Neural progenitor cell (in vitro differentiated cells): ENCODE data around the gene ZDHHC7. TPM values are rescaled to one million over a fixed set of nuclear protein-coding genes. Genes with fewer than 3 reads are reported as not detected.

Experiments used
- DNase-seq: peaks from one replicate; pipeline ENCODE4 v3.0.0-alpha.2; 2016; ENCODE audit warnings: low spot score
- H2AFZ ChIP-seq: fragments of 200-600 bp; sonication (generic); replicated peaks from 2 replicates; pipeline ENCODE4 v1.6.1; 2016; ENCODE audit warnings: antibody characterized with exemption
- H3F3A ChIP-seq: fragments of 200-600 bp; sonication (generic); 2 replicates; pipeline ENCODE4 v1.6.1; 2016; ENCODE audit warnings: antibody characterized with exemption, low read depth
- H3K27ac ChIP-seq: fragments of 200-600 bp; sonication (generic); 2 replicates; pipeline ENCODE4 v1.5.1; 2016; ENCODE audit warnings: mild to moderate bottlenecking
- H3K27me3 ChIP-seq: fragments of 200-600 bp; sonication (generic); 2 replicates; pipeline ENCODE4 v1.6.1; 2016; ENCODE audit warnings: mild to moderate bottlenecking, moderate library complexity
- H3K36me3 ChIP-seq: fragments of 200-600 bp; sonication (generic); 2 replicates; pipeline ENCODE4 v1.5.1; 2016
- H3K4me1 ChIP-seq: fragments of 200-600 bp; sonication (generic); 2 replicates; pipeline ENCODE4 v1.6.1; 2016; ENCODE audit warnings: mixed run types
- H3K4me2 ChIP-seq: fragments of 200-600 bp; sonication (generic); 2 replicates; pipeline ENCODE4 v1.6.1; 2016
- H3K4me3 ChIP-seq: fragments of 200-600 bp; sonication (generic); 2 replicates; pipeline ENCODE4 v1.5.1; 2016
- H3K79me2 ChIP-seq: fragments of 200-600 bp; sonication (generic); 2 replicates; pipeline ENCODE4 v1.6.1; 2016; ENCODE audit warnings: low read depth
- H3K9ac ChIP-seq: fragments of 200-600 bp; sonication (generic); 2 replicates; pipeline ENCODE4 v1.6.1; 2016
- H3K9me3 ChIP-seq: fragments of 200-600 bp; sonication (generic); 2 replicates; pipeline ENCODE4 v1.5.1; 2016; ENCODE audit warnings: low read depth
- H4K20me1 ChIP-seq: fragments of 200-600 bp; sonication (generic); 2 replicates; pipeline ENCODE4 v1.6.1; 2016; ENCODE audit warnings: low read depth
- H3K27ac Mint-ChIP-seq: 3 replicates; pipeline ENCODE4 v1.8.0; 2021; ENCODE audit warnings: mixed read lengths
- H3K27me3 Mint-ChIP-seq: 2 replicates; pipeline ENCODE4 v1.8.0; 2022; ENCODE audit warnings: low read depth, mild to moderate bottlenecking, inconsistent platforms, moderate library complexity, mixed read lengths; ENCODE audit not compliant: insufficient read depth
- H3K36me3 Mint-ChIP-seq: 3 replicates; pipeline ENCODE4 v1.8.0; 2021; ENCODE audit warnings: mixed read lengths
- H3K4me1 Mint-ChIP-seq: 3 replicates; pipeline ENCODE4 v1.8.0; 2021; ENCODE audit warnings: mixed read lengths
- H3K4me3 Mint-ChIP-seq: 3 replicates; pipeline ENCODE4 v1.8.0; 2021; ENCODE audit warnings: mild to moderate bottlenecking, moderate library complexity, mixed read lengths
- H3K9me3 Mint-ChIP-seq: 3 replicates; pipeline ENCODE4 v1.8.0; 2020; ENCODE audit warnings: mixed read lengths
- CTCF ChIP-seq: fragments of 200-600 bp; sonication (generic); IDR thresholded peaks from 2 replicates; pipeline ENCODE4 v1.5.1; 2017; ENCODE audit warnings: antibody characterized with exemption, mild to moderate bottlenecking
- EZH2 ChIP-seq: fragments of 200-600 bp; sonication (generic); IDR thresholded peaks from 2 replicates; pipeline ENCODE4 v1.6.1; 2017; ENCODE audit warnings: antibody characterized with exemption, mild to moderate bottlenecking, moderate library complexity
- EZH2phosphoT487 ChIP-seq: fragments of 200-600 bp; sonication (generic); IDR thresholded peaks from 2 replicates; pipeline ENCODE4 v1.6.1; 2017; ENCODE audit warnings: antibody characterized with exemption
- total RNA-seq: library from RNA; depleted of rRNA; stranded (reverse); fragments of >200 nt; gene quantifications from 2 replicates; pipeline ENCODE4 v1.2.3, GENCODE V29; 2015; ENCODE audit warnings: low replicate concordance

The ZDHHC7 gene
- total RNA-seq, 1 donor from 2014 or later, result 57.0 TPM

GRCh38 chr16:84996365-84996764 lies 15.0 kb downstream of the ZDHHC7 start:
- Histone ChIP-seq H4K20me1 (peaks cover 28% of the 10 kb centered on the region), H3K4me1 (no peaks in the 10 kb centered on the region), H3K36me3 (no peaks in the 10 kb centered on the region), H3K79me2 (peaks cover 54% of the 10 kb centered on the region), H3F3A (no peaks in the 10 kb centered on the region), H3K9ac (no peak overlapping the region), H3K27ac (no peak overlapping the region), H3K4me2 (no peak overlapping the region), H3K4me3 (no peak overlapping the region), H2AFZ (no peak overlapping the region), H3K27me3 (no peaks in the 10 kb centered on the region), H3K9me3 (no peaks in the 10 kb centered on the region)
- peaks cover 7% of the 10 kb centered on the region for H3K27me3 Mint-ChIP-seq
- no peak for TF ChIP-seq EZH2phosphoT487
- DNase-seq, result no peak
- peaks cover 20% of the 10 kb centered on the region for H3K36me3 Mint-ChIP-seq
- H3K4me1 Mint-ChIP-seq, result peaks cover 3% of the 10 kb centered on the region
- peak overlapping the region; percentile 20 for H3K27ac Mint-ChIP-seq
- H3K9me3 Mint-ChIP-seq, result no peaks in the 10 kb centered on the region
- no peak overlapping the region for H3K4me3 Mint-ChIP-seq

- H3F3A ChIP-seq, result no peaks in the 10 kb centered on the region
- H2AFZ ChIP-seq, result no peak overlapping the region
- Mint-ChIP-seq H3K36me3 (peaks cover 22% of the 10 kb centered on the region), H3K4me3 (no peak overlapping the region), H3K9me3 (no peaks in the 10 kb centered on the region), H3K4me1 (peaks cover 3% of the 10 kb centered on the region), H3K27ac (no peak overlapping the region), H3K27me3 (peaks cover 6% of the 10 kb centered on the region)
- no peak for DNase-seq
- peaks cover 47% of the 10 kb centered on the region for H3K79me2 ChIP-seq
- no peak overlapping the region for H3K4me2 ChIP-seq
- no peak overlapping the region for H3K4me3 ChIP-seq
- TF ChIP-seq EZH2 (no peak), CTCF (no peak), EZH2phosphoT487 (no peak)
- no peaks in the 10 kb centered on the region for H3K27me3 ChIP-seq
- no peaks in the 10 kb centered on the region for H3K36me3 ChIP-seq
- H3K4me1 ChIP-seq, result no peaks in the 10 kb centered on the region
- no peak overlapping the region for H3K27ac ChIP-seq
- peaks cover 23% of the 10 kb centered on the region for H4K20me1 ChIP-seq
- no peak overlapping the region for H3K9ac ChIP-seq
- H3K9me3 ChIP-seq, result no peaks in the 10 kb centered on the region
These were observed 15.7 kb downstream of the ZDHHC7 start for GRCh38 chr16:84995663-84996062.

- Mint-ChIP-seq H3K4me3 (no peak overlapping the region), H3K27me3 (peaks cover 3% of the 10 kb centered on the region), H3K27ac (peak overlapping the region; percentile 85), H3K9me3 (no peaks in the 10 kb centered on the region), H3K4me1 (peaks cover 11% of the 10 kb centered on the region), H3K36me3 (peaks cover 28% of the 10 kb centered on the region)
- Histone ChIP-seq H2AFZ (no peak overlapping the region), H3K27ac (no peak overlapping the region), H3K4me3 (no peak overlapping the region), H4K20me1 (peaks cover 21% of the 10 kb centered on the region), H3K4me2 (no peak overlapping the region), H3K27me3 (no peaks in the 10 kb centered on the region), H3K9ac (no peak overlapping the region), H3F3A (no peaks in the 10 kb centered on the region), H3K79me2 (peaks cover 29% of the 10 kb centered on the region), H3K4me1 (no peaks in the 10 kb centered on the region), H3K9me3 (no peaks in the 10 kb centered on the region), H3K36me3 (no peaks in the 10 kb centered on the region)
- no peak for DNase-seq
- TF ChIP-seq CTCF (no peak), EZH2 (no peak), EZH2phosphoT487 (no peak)
These were observed 17.4 kb downstream of the ZDHHC7 start for GRCh38 chr16:84993926-84994325.

GRCh38 chr16:84992717-84993075 lies 18.6 kb downstream of the ZDHHC7 start:
- DNase-seq, result no peak
- no peak overlapping the region for H3K27ac Mint-ChIP-seq
- H3K9me3 Mint-ChIP-seq, result no peaks in the 10 kb centered on the region
- H3K36me3 Mint-ChIP-seq, result peaks cover 28% of the 10 kb centered on the region
- H3K4me1 Mint-ChIP-seq, result peaks cover 11% of the 10 kb centered on the region
- no peak for TF ChIP-seq EZH2phosphoT487
- TF ChIP-seq CTCF, result no peak
- no peak for TF ChIP-seq EZH2
- H3K27me3 Mint-ChIP-seq, result peaks cover 3% of the 10 kb centered on the region
- Histone ChIP-seq H3K36me3 (no peaks in the 10 kb centered on the region), H3K79me2 (peaks cover 18% of the 10 kb centered on the region), H3K4me3 (no peak overlapping the region), H2AFZ (no peak overlapping the region), H3K27me3 (no peaks in the 10 kb centered on the region), H3K27ac (no peak overlapping the region), H4K20me1 (peaks cover 23% of the 10 kb centered on the region), H3K4me2 (no peak overlapping the region), H3K9ac (no peak overlapping the region), H3F3A (no peaks in the 10 kb centered on the region), H3K4me1 (no peaks in the 10 kb centered on the region), H3K9me3 (no peaks in the 10 kb centered on the region)
- no peak overlapping the region for H3K4me3 Mint-ChIP-seq
